Kidney capillary endothelial cell (primary cell): ENCODE data around the gene AP3B1.
A peak's percentile ranks its signal among the peaks of the same experiment; 100 is the strongest.

ENCODE experiments used
- DNase-seq: peaks from one replicate; pipeline ENCODE4 v3.0.0-alpha.2; 2018; ENCODE audit warnings: low spot score

AP3B1 gene

GRCh38 chr5:77971776-77972468, 322.6 kb downstream of the AP3B1 start:
- DNase-seq: no peak

- no peak for DNase-seq
These were observed 323.6 kb downstream of the AP3B1 start for GRCh38 chr5:77970891-77971290.

- no peak for DNase-seq
These were observed 330.7 kb downstream of the AP3B1 start for GRCh38 chr5:77963795-77964194.

- no peak for DNase-seq
These were observed 333.6 kb downstream of the AP3B1 start for GRCh38 chr5:77960863-77961396.

- DNase-seq: no peak
These were observed 334.2 kb downstream of the AP3B1 start for GRCh38 chr5:77960305-77960704.

GRCh38 chr5:77958642-77959330, 335.7 kb downstream of the AP3B1 start:
- DNase-seq: no peak

GRCh38 chr5:77957931-77958521, 336.5 kb downstream of the AP3B1 start:
- DNase-seq: no peak

GRCh38 chr5:77957516-77957915, 337.0 kb downstream of the AP3B1 start:
- DNase-seq: no peak

GRCh38 chr5:77957081-77957480, 337.4 kb downstream of the AP3B1 start:
- DNase-seq: no peak

- no peak for DNase-seq
These were observed 338.9 kb downstream of the AP3B1 start for GRCh38 chr5:77955577-77955976.

- DNase-seq: no peak
These were observed 341.1 kb downstream of the AP3B1 start for GRCh38 chr5:77953374-77953773.

- peak; percentile 42 for DNase-seq
These were observed 341.8 kb downstream of the AP3B1 start for GRCh38 chr5:77952636-77953212.
